Karpas-422 (cell line): ENCODE data around the gene PTPRR. TPM values are rescaled to one million over a fixed set of nuclear protein-coding genes. Genes with fewer than 3 reads are reported as not detected.
A peak's percentile ranks its signal among the peaks of the same experiment; 100 is the strongest.

Source experiments
- DNase-seq: peaks from one replicate; pipeline ENCODE4 v3.0.0-alpha.2; 2015
- H2AFZ ChIP-seq: fragments of 200-600 bp; sonication (generic); 2 replicates; pipeline ENCODE4 v1.6.1; 2014; ENCODE audit warnings: antibody characterized with exemption, low read length, mixed read lengths
- H3K27ac ChIP-seq: fragments of 200-600 bp; sonication (generic); 2 replicates; pipeline ENCODE4 v1.5.1; 2014; ENCODE audit warnings: mild to moderate bottlenecking, low read length, moderate library complexity
- H3K27me3 ChIP-seq: fragments of 200-600 bp; sonication (generic); 2 replicates; pipeline ENCODE4 v1.6.1; 2014; ENCODE audit warnings: low read length, mixed read lengths
- H3K36me3 ChIP-seq: fragments of 200-600 bp; sonication (generic); 2 replicates; pipeline ENCODE4 v1.6.1; 2014; ENCODE audit warnings: low read length, mixed read lengths; ENCODE audit not compliant: insufficient read depth
- H3K4me1 ChIP-seq: fragments of 200-600 bp; sonication (generic); 2 replicates; pipeline ENCODE4 v1.6.1; 2014; ENCODE audit warnings: mild to moderate bottlenecking, low read length, mixed read lengths
- H3K4me2 ChIP-seq: fragments of 200-600 bp; sonication (generic); 2 replicates; pipeline ENCODE4 v1.6.1; 2014; ENCODE audit warnings: low read length, low read depth, mild to moderate bottlenecking; ENCODE audit not compliant: poor library complexity, severe bottlenecking
- H3K4me3 ChIP-seq: fragments of 200-600 bp; sonication (generic); 2 replicates; pipeline ENCODE4 v1.5.1; 2014; ENCODE audit warnings: mild to moderate bottlenecking, antibody characterized with exemption, low read length, mixed read lengths
- H3K79me2 ChIP-seq: fragments of 200-600 bp; sonication (generic); 2 replicates; pipeline ENCODE4 v1.6.1; 2014; ENCODE audit warnings: mild to moderate bottlenecking, low read length, mixed read lengths
- H3K9ac ChIP-seq: fragments of 200-600 bp; sonication (generic); 2 replicates; pipeline ENCODE4 v1.6.0; 2014; ENCODE audit warnings: low read length
- H3K9me2 ChIP-seq: fragments of 200-600 bp; sonication (generic), shearing (Covaris generic); replicated peaks from 2 replicates; pipeline ENCODE4 v1.6.0; 2014; ENCODE audit warnings: mild to moderate bottlenecking, low read length, moderate library complexity; ENCODE audit not compliant: insufficient read depth
- H3K9me3 ChIP-seq: fragments of 300-700, 200-600 bp; sonication (generic); 2 replicates; pipeline ENCODE4 v1.6.1; 2014; ENCODE audit warnings: low read length, mixed read lengths
- H4K20me1 ChIP-seq: fragments of 200-600 bp; sonication (generic); 2 replicates; pipeline ENCODE4 v1.6.1; 2014; ENCODE audit warnings: mild to moderate bottlenecking, antibody characterized with exemption, low read length, low read depth; ENCODE audit not compliant: insufficient read depth
- total RNA-seq: library from RNA; depleted of rRNA; stranded (reverse); fragments of >200 nt; shearing (Covaris generic); gene quantifications from 2 replicates; pipeline ENCODE4 v1.2.3, GENCODE V29; 2014; ENCODE audit warnings: low replicate concordance

PTPRR gene
- total RNA-seq, 1 experiment from 2014 or later, result not detected

DNA sequence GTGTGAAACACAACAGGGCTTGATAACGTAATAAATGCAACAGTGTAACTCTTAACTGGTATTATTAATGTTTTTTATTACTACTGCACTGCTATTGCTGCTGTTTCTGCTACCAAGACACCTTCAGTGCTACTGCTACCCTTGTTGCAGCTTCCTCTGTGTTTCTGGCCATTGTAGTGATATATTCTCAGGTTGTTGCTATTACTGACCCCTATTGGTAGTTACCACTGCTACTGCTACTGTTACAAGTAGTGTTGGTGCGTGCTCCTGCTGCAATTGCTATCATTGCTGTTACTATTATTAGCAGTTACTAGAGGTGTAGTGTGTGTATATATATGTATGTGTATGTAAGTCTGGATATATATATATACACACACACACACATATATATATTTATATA is 196.1 kb downstream of the PTPRR start:
- H3K4me3 ChIP-seq, result no peak overlapping the region
- peaks cover under 1% of the 10 kb centered on the region; the same call in 1 of the 2 replicates for H3K4me1 ChIP-seq
- DNase-seq, result peak; percentile 74
- no peaks in the 10 kb centered on the region for H3K79me2 ChIP-seq
- no peak overlapping the region for H3K9ac ChIP-seq
- H3K27me3 ChIP-seq, result no peaks in the 10 kb centered on the region
- no peak overlapping the region for H2AFZ ChIP-seq
- H3K27ac ChIP-seq, result no peak overlapping the region
- H3K36me3 ChIP-seq, result no peaks in the 10 kb centered on the region
- no peaks in the 10 kb centered on the region for H3K9me2 ChIP-seq
- no peaks in the 10 kb centered on the region for H4K20me1 ChIP-seq
- no peaks in the 10 kb centered on the region for H3K9me3 ChIP-seq
- H3K4me2 ChIP-seq, result no peak overlapping the region

DNA sequence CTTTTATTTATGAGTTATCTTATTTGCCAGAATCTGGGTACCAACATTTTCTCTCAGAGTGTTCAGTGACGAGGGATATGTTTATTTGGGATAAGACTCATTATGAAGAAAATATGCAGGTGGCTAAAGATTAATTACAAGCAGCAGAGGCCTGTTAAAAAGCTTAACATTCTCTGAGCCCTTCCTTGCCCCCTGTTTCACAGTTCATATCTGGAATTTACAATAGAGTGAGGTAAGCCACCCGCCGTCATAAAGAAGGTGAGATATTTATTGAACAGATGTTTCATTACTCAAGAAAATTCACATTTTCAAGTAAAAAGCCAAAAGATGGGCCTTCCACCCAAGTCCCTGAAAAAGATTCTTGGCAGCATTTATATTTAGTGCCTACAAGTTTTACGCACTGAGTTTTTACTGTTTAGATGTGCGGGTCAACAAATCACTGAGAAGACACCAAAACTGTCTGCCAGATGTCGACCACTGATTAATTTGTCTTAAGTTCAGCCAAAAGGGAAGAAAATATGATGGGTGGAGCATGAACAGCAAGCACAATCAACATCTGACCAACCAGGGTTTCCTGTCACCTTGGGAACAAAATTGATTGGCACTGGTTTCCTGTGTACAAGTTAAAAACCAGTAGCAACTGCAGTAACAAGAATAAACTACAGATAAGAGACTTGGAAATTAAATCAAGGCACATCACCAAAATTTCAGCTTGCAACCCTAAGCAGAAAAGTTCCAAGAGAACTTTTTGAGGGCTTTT is 197.8 kb downstream of the PTPRR start:
- no peak overlapping the region for H2AFZ ChIP-seq
- no peaks in the 10 kb centered on the region for H4K20me1 ChIP-seq

DNA sequence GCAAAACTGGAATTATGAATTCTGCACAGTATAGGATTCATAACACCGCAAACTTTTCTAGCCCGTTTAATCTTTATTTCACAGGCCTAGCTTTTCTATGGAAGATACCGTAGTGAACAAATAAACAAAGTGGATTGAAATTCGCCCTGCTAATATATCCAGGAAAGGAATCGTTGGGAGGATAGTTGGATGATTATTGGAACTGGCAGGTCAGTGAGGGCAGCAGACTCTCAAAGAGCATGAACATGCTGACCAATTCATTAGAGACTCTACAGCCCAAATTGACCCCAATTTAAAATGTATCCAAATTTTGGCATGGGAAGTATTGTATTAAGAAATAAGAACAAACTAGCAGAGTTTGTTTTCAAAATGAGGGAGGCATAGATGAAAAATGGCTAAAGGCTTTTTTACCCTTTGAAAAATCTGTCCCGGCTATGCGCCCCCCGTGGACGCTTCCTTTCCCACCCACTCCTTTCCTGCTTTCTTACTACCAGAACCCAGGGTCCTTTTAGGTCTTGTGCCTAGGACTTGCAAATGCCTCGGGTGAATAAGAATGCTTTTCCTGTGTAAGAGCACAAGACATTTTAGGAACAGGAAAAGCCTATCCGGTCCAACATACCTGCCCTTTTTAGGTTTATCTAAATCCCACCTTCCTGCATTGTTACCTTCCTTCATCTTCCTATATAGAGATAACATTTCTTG is 198.7 kb downstream of the PTPRR start:
- no peak overlapping the region for H3K4me2 ChIP-seq

More for the DNA sequence above, 197.8 kb downstream of the PTPRR start:
- no peaks in the 10 kb centered on the region for H3K9me3 ChIP-seq
- no peak overlapping the region for H3K4me2 ChIP-seq
- no peaks in the 10 kb centered on the region for H3K4me1 ChIP-seq
- H3K9me2 ChIP-seq, result no peaks in the 10 kb centered on the region
- no peak overlapping the region for H3K4me3 ChIP-seq
- H3K9ac ChIP-seq, result no peak overlapping the region
- no peaks in the 10 kb centered on the region for H3K36me3 ChIP-seq
- H3K79me2 ChIP-seq, result no peaks in the 10 kb centered on the region
- no peaks in the 10 kb centered on the region for H3K27me3 ChIP-seq
- no peak overlapping the region for H3K27ac ChIP-seq
- DNase-seq, result no peak

DNA sequence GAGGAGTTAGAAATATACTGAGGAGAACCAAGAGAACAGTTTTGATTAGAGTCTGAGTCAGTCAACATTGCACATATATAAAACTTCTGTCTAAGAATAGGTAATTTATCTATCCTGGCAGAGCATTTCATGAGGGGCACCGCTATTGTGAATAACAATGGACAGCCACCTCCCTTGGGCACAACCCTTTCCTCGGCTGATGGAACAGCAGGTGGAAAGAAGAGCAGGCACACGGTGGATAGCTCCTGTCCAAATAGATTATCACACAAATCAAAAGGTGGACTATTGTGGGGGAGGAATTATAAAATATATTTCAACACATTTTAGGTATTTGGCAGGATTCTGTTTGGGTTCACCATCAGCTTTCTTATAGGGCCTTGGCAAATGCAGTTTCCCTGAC is 199.3 kb downstream of the PTPRR start:
- Histone ChIP-seq H3K9me2 (no peaks in the 10 kb centered on the region), H3K27ac (no peak overlapping the region), H3K79me2 (no peaks in the 10 kb centered on the region), H2AFZ (no peak overlapping the region), H4K20me1 (no peaks in the 10 kb centered on the region), H3K36me3 (no peaks in the 10 kb centered on the region), H3K27me3 (no peaks in the 10 kb centered on the region), H3K4me2 (no peak overlapping the region), H3K9me3 (no peaks in the 10 kb centered on the region), H3K4me3 (no peak overlapping the region), H3K4me1 (no peaks in the 10 kb centered on the region), H3K9ac (no peak overlapping the region)
- no peak for DNase-seq

More for the DNA sequence above, 198.7 kb downstream of the PTPRR start:
- no peak for DNase-seq
- Histone ChIP-seq H2AFZ (no peak overlapping the region), H3K27me3 (no peaks in the 10 kb centered on the region), H3K9me2 (no peaks in the 10 kb centered on the region), H3K9me3 (no peaks in the 10 kb centered on the region), H3K4me1 (no peaks in the 10 kb centered on the region), H3K79me2 (no peaks in the 10 kb centered on the region), H3K9ac (no peak overlapping the region), H3K4me3 (no peak overlapping the region), H4K20me1 (no peaks in the 10 kb centered on the region), H3K27ac (no peak overlapping the region), H3K36me3 (no peaks in the 10 kb centered on the region)

DNA sequence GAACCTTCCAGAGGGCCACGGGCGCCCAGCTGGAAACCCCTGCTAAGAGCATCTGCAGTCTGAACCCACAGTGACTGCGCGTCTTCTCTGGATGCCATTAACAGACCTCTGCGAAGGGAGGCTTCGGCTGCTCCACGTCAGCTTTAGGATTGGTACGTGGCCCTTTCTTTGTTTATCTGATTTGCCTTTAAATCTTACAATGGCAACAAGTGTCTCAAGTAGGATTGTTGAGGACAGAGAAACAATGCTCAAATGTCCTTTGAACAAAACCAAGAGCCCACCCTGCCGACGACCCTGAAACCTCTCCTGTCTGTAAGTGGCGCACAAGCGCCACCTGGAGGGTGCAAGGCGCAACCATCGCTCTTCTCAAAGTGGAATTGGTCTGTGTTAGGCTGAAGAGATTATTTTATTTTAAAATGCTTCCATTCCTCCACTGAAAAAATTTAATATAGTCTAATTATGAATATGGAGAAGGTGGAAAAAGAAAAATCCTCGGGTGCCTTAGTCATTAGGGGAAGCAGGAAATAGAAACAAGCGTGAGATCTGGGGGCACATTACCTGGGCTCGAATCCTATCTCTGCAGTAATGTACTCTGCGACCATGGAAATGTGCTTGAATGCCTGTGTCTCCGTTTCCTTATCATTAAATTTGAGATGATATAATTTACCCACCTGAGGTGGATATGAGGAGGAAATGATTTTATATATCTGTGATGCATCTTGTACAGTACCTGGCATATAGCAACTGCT is 200.7 kb downstream of the PTPRR start:
- H3K27me3 ChIP-seq, result no peaks in the 10 kb centered on the region
- peak; percentile 69 for DNase-seq
- no peaks in the 10 kb centered on the region for H4K20me1 ChIP-seq
- no peak overlapping the region for H3K27ac ChIP-seq
- no peaks in the 10 kb centered on the region for H3K4me1 ChIP-seq
- no peaks in the 10 kb centered on the region for H3K9me2 ChIP-seq
- H3K36me3 ChIP-seq, result no peaks in the 10 kb centered on the region
- H2AFZ ChIP-seq, result no peak overlapping the region
- no peaks in the 10 kb centered on the region for H3K9me3 ChIP-seq
- no peak overlapping the region for H3K9ac ChIP-seq
- H3K4me3 ChIP-seq, result no peak overlapping the region
- H3K4me2 ChIP-seq, result no peak overlapping the region
- H3K79me2 ChIP-seq, result no peaks in the 10 kb centered on the region

DNA sequence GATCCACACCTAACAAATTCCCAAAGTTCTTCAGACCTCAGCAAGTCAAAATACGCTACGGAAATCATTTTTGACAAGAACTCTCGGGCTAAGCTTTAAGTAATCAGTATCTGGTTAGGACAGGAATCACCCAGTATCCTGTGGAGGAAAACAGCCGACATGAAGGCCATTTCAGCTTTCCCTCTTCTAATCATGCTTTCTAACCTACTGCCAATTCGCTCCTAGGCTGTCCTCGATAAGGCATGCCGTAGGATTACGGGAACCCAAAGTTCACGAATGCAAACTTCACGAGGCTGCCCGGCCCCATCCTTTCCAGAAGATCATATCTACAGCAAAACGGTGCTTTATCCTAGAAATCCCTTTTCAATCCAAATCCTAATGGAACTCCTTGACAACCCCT is 201.5 kb downstream of the PTPRR start:
- Histone ChIP-seq H3K9ac (no peak overlapping the region), H4K20me1 (no peaks in the 10 kb centered on the region), H3K79me2 (no peaks in the 10 kb centered on the region), H3K27me3 (no peaks in the 10 kb centered on the region), H3K27ac (no peak overlapping the region), H3K4me1 (peaks cover 2% of the 10 kb centered on the region; the same call in 1 of the 2 replicates), H3K9me3 (no peaks in the 10 kb centered on the region), H3K4me3 (no peak overlapping the region), H3K4me2 (no peak overlapping the region), H2AFZ (no peak overlapping the region), H3K9me2 (no peaks in the 10 kb centered on the region), H3K36me3 (no peaks in the 10 kb centered on the region)
- no peak for DNase-seq

DNA sequence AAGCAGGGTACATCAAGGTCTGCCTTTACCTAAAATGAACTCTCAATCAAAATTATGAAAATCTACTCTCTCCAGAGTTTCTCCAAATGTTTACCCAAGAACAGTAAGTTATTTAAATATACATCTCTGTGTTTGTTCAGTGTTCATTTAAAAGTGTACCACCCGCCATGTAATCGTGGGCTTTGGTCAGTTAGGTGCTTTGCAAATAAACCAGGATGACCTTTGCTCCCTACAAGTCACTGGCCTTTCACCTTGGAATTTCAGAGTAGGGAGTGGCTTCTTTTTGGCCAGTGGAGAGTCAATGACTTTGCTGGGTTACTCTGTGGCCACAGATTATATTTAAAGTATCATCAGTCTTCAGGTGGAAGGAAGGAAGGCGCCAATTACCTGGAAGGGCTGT is 208.7 kb downstream of the PTPRR start:
- no peaks in the 10 kb centered on the region for H3K27me3 ChIP-seq
- H3K4me2 ChIP-seq, result no peak overlapping the region
- no peaks in the 10 kb centered on the region for H3K36me3 ChIP-seq
- H3K4me3 ChIP-seq, result no peak overlapping the region
- no peaks in the 10 kb centered on the region for H3K9me2 ChIP-seq
- no peak overlapping the region for H3K9ac ChIP-seq
- no peak for DNase-seq
- no peak overlapping the region for H2AFZ ChIP-seq
- no peaks in the 10 kb centered on the region for H4K20me1 ChIP-seq
- no peaks in the 10 kb centered on the region for H3K79me2 ChIP-seq
- H3K4me1 ChIP-seq, result peaks cover 8% of the 10 kb centered on the region
- no peaks in the 10 kb centered on the region for H3K9me3 ChIP-seq
- no peak overlapping the region for H3K27ac ChIP-seq

DNA sequence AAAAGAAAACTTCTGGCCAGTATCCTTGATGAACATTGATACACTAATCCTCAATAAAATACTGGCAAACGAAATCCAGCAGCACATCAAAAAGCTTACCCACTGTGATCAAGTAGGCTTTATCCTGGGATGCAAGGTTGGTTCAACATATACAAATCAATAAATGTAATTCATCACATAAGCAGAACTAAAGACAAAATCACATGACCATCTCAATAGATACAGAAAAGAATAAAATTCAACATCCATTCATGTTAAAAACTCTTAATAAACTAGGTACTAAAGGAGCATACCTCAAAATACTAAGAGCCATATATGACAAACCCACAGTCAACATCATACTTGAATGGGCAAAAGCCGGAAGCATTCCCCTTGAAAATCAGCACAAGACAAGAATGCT is 211.5 kb downstream of the PTPRR start:
- H3K36me3 ChIP-seq, result no peaks in the 10 kb centered on the region
- no peaks in the 10 kb centered on the region for H4K20me1 ChIP-seq
- no peak overlapping the region for H3K9ac ChIP-seq
- DNase-seq, result no peak
- H2AFZ ChIP-seq, result no peak overlapping the region
- H3K9me3 ChIP-seq, result no peaks in the 10 kb centered on the region
- H3K9me2 ChIP-seq, result no peaks in the 10 kb centered on the region
- no peaks in the 10 kb centered on the region for H3K79me2 ChIP-seq
- no peaks in the 10 kb centered on the region for H3K27me3 ChIP-seq
- H3K4me1 ChIP-seq, result peaks cover 6% of the 10 kb centered on the region
- no peak overlapping the region for H3K4me2 ChIP-seq
- H3K4me3 ChIP-seq, result no peak overlapping the region
- H3K27ac ChIP-seq, result no peak overlapping the region
